HG02885 (cell line): ENCODE measurements around the gene SIRT1.
"Not testable (repeated sequence)": the region's sequence is repeated elsewhere in the genome, so short reads cannot be mapped to it uniquely, and the experiment has no call there.

Experiments
- ATAC-seq: cut with Tn5 transposase; IDR thresholded peaks from one replicate; pipeline ENCODE4 v1.9.1; 2021; ENCODE audit warnings: mild to moderate bottlenecking; ENCODE audit not compliant: unreplicated experiment, poor library complexity

The SIRT1 gene

DNA sequence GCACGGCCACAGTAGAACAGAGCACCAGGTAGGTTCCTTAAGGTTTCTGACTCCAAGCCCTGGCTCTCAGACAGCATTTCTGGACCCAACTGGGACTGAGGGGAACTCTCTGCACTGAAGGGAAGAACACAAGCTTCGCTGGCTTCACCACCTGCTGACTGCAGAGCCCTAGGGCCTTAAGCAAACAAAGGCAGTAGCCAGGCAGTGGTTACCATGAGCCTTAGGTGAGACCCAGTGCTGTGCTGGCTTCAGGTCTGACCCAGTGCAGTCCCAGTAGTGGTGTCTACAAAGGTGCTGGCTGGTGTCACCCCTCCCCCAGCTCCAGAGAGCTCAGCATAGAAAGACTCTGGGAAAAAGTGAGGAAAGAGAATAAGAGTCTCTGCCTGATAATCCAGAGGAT, 59.5 kb downstream of the SIRT1 start:
- no peak for ATAC-seq

- no peak for ATAC-seq
Measured at GRCh38 chr10:67955614-67956013, 71.2 kb downstream of the SIRT1 start.

DNA sequence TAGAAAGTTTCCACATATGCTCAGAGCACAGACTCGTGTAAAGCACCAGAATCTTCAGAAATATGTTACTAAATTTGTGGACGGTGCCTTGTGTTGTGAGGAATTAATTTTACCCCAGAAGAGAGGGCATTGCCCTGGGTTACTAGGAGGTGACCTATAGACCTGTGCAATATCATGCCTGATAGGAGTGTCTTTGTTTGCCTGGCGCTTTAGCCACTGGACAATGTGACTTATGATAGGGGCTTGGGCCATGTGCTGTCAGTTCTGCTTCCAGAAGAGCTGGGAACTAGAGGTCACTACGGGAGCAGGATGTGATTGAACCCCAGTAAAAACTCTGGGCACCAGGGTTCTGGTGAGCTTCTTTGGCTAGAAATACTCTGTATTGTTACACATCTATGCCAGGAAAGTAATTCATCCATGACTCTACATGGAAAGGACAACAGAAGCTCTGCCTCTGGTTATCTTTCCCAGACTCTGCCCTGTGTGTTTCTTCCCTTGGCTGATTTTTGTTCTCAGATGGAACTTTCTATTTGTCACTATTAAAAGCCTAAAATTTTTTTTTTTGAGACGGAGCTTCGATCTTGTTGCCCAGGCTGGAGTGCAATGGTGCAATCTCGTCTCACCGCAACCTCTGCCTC, 75.5 kb downstream of the SIRT1 start:
- ATAC-seq: no peak

DNA sequence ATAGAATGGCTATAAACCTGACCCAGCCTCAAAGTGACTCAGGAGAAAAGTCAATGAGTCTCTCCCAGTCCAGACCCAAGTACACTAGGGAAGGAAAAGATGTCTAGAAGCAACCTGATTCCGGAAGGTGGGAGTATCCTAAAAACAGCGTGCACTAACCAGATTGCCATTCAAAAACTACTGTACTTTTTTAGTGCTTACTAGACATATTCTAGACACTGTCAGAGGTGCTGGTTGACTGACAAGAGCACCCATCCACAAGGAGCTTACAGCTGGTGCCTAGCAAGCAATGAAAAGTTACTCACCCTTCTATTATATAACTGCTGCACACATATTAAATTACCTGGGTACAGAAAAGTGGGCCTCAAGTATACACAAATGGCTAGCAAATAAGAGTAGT, 81.0 kb downstream of the SIRT1 start:
- no peak for ATAC-seq

GRCh38 chr10:67966035-67966434, 81.6 kb downstream of the SIRT1 start:
- ATAC-seq: not testable (repeated sequence)
